T-helper 2 cell (primary cell): ENCODE data around the gene CASP9.
"Not testable (repeated sequence)": the region's sequence is repeated elsewhere in the genome, so short reads cannot be mapped to it uniquely, and the experiment has no call there.

ENCODE experiments used
- DNase-seq, 5 experiments: peaks; one replicate each; pipeline versions ENCODE4 v3.0.0 to v3.0.0-alpha.2; 2012 to 2022

Gene CASP9

DNA sequence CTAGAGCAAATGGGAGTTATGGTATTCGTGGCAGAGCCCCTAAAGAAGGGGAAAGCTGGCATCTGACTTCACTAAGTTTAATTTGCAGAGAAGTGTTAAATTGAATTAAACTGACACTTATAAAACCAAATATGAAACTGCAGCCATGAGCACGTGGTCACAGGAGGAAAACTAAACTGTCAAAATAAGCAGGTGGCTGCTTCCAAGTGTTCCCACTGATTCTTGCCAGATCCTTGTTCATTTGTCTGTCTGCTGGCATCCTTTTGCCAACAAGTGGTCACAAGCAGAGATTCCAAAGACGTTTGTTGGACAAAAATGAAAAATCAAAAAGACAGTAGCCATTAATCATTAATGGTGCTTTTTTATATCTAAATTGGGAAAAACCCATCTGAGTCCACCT, 54.7 kb downstream of the CASP9 start:
- DNase-seq: no peak

DNA sequence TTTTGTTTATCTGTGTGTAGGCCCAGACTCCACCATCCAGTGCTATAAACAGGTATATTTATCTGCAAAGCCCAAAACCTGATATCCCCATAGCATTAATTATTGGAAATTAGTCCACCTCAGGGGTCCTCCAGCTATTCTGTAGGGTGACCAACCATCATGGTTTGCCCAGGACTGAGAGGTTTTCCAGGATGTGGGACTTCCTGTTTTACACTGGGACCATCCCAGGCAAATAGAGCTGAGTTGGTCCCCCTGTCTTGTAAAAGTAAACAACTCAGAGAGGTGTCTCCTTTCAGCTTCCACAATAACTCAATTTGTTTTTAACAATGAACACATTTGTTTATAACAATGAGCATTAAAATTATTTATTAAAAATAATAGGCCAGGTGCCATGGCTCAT, 55.9 kb downstream of the CASP9 start:
- DNase-seq: no peak

DNA sequence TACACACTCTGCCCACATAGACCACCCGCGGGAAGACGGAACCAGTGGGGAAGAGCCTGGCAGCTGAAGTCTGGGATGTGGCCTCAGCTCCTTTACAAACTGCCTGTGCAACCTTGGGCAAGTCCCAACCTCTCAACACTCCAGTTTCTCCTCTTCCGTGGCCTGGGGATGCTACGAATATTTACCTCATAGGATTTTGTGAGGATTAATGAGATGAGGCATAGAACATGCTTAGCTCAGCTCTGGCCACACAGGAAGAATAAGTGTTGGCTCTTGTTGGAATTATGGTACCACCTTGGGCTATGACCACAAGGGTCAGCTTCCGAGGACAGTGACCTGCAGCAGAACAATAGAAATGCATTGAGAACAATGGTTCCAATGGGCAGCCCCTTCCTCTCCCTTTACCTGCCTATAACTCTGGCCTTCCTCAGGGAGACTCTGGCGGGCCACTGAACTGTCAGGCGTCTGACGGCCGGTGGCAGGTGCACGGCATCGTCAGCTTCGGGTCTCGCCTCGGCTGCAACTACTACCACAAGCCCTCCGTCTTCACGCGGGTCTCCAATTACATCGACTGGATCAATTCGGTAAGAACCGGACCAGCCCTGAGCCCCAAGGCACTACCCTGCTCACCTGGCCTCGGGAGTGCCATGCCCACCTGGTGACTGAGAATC, 56.9 kb downstream of the CASP9 start:
- not testable (repeated sequence) for DNase-seq

DNA sequence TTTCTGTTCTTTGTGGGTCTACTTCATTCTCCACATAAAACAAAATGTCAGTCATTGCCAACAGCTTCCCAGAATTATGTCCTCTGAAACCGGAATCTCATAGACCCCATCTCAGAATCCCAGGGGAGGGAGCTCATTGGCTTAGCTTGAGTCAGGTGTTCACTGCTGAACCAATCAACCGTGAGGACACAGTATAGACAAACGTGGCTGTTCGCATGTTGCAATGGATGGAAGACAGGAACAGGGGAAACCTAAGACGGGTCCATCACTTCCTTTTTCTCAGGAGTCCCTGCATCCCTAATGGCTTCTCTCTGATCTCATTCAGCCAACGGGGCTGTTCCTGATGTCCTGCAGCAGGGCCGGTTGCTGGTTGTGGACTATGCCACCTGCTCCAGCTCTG, 58.3 kb downstream of the CASP9 start:
- DNase-seq: no peak

DNA sequence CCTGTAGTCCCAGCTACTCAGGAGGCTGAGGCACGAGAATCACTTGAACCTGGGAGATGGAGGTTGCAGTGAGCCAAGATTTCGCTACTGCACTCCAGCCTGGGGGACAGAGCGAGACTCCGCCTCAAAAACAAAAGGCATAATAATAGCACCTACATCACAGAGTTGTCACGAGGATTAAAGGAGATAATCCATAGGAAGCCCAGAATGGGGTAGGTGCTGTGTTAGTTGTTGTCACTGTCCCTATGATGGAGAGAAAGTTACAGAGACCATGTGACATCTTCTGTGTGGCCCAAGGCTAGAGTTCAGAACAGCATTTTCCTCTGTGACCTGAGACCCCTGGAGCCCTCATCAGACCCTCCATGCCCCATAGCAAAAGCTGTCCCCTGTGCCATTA, 60.1 kb downstream of the CASP9 start:
- DNase-seq: not testable (repeated sequence)

DNA sequence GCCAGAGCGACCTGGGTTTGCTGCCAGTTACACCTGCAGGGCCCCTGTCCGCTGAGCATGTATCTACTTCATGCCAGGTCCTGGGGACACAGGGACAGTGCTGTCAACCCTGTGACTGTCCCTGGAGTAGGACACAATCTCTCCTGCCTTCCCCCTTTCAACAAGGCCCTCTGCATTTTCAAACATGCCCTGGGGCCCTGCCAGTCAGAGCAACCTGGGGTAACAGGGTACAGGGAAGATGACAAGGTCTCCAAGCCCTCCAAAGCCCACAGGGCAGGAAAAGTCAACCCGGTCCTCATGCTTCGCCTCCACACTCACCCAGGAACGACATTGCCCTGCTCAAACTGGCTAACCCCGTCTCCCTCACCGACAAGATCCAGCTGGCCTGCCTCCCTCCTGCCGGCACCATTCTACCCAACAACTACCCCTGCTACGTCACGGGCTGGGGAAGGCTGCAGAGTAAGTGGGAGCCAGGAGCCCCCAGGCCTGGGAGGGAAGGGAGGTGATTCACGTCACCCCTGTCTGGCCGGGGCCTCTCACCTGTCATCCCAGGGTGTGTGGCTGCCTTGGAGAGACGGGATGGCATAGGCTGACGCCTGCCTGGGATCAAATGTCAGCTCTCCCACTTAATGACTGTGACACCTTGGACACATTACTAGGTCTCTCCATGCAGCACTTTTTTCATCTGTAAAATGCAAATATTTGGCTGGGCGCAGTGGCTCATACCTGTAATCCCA, 60.8 kb downstream of the CASP9 start:
- not testable (repeated sequence) for DNase-seq

DNA sequence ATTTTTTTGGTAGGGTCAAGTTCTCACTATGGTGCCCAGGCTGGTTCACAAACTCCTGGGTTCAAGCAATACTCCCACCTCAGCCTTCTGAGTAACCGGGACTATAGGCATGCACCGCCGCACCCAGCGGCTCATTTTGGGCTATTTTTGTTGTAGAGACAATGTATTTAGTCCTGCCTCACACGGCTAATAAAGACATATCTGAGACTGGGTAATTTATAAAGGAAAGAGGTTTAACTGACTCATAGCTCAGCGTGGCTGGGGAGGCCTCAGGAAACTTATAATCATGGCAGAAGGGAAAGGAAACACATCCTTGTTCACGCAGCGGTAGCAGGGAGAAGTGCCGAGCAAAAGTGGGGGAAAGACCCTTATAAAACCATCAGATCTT, 63.3 kb downstream of the CASP9 start:
- DNase-seq: no peak

DNA sequence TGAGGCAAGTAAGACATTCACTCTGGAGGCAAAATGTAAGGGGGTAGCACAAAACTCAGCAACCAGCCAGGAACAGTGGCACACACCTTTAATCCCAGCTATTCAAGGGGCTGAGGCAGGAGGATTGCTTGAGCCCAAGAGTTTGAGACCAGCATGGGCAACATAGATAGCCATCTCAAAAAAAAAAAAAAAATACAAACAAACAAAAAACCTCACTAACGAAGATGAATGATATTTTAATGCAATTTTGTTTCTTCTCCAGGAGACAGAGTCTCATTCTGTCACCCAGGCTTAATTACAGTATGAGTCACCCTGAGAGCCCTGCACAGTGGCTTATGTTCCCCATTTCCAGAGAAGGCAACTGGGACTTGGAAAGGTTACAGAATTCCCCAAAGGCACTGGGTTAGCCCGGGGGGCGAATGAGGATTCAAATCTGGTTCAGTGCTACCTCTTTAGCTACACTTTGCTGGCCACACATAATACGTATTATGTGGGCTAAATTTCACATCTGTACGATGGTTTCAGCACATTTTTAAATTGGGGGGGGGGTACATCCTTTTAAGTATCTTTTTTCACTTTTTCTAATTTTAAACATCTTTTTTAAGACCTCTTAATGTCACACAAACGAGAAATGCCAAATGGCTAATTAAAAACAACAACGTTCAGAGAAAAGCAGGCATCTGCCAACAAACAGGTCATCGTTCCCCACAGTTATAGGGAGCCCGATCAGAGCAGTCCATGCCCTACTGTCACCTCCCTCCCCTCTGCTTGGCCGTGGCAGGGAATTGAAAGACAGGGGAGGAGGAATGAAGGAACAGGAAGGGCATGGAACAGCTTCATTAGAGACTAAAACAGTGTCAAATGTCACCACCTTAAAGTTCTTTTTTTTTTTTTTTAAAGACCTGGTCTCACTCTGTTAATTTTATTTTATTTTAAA, 64.0 kb downstream of the CASP9 start:
- DNase-seq: no peak

DNA sequence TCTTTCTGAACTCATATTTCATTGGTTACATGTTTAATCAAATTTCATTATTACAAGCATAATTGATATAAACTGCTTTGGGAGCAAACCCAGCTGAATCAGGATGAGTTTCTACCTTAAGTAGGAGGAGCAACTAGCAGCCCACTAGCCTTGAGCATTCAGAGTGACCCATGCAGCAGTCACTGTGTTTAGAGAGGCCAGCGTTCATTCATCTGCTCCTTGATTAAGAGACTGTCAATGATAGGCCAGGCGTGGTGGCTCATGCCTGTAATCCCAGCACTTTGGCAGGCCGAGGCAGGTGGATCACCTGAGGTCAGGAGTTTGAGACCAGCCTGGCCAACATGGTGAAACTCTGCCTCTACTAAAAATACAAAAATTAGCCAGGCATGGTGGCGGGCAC, 65.6 kb downstream of the CASP9 start:
- DNase-seq: not testable (repeated sequence)

DNA sequence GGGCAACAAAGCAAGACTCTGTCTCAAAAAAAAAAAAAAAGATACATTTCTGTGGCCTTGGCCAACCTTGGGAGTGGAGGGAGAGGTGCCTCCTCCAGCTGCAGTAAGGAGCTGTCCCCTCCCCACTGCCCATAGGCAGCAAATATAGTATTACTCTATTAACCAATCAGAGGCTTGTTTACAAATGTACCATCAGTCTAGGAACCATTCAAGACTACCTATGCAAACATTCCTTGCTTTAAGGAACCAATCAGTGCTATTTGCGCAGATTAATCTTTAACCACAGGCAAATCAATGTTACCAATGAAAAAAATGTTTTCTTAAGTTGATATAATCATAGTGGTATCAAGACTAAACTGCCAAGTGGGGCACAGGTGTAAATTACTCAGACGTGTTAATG, 66.4 kb downstream of the CASP9 start:
- no peak for DNase-seq

DNA sequence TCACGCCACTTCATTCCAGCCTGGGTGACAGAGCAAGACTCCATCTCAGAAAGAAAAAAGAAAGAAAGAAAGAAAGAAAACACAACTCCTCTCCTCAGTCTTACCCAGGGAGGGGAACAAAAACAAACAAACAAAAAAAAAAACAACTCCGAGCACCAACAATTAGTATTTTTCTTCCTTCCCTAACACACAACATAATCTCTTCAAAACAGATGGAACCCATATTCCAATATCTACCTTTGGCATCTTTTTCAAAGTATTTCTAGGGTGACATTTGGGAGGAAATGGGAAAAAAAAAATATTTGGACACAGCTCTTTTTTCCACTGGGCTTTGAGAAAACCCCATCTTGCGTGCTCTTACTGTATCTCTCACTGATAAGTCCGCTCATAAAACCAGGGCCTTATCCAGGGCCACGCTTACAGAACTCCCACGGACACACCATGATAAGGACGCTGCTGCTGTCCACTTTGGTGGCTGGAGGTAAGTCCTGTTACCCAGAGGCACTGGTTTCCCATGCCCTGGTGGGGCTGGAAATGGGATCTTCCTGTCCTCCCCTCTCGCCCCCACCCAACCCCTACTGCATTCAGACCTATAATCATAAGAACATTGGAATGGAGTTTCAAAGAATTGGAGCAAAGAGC, 67.6 kb downstream of the CASP9 start, which contains the start of gene CELA2A:
Gene CELA2A (plus strand): TSS at position 420 of the 642 bp plus-strand sequence. CDS start 22 bp downstream, at position 442.
- DNase-seq: no peak

DNA sequence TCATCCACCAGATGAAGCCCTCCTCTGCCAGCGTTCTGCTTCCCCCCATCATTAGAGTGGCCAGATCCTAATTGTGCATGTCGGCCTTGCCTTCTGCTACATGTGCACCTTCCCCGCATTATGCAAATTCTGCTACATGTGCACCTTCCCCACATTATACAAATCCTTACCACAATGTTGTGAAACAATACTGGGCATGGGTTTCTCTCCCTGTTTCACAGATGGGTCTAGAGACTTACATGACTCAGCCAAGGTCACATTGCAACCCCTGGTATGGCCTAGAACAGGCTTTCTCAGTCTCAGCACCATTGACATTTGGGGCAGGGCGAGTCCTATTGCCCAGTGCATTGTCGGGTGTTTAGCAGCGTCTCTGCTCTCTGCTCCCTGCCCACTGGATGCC, 68.5 kb downstream of the CASP9 start:
- DNase-seq: no peak

DNA sequence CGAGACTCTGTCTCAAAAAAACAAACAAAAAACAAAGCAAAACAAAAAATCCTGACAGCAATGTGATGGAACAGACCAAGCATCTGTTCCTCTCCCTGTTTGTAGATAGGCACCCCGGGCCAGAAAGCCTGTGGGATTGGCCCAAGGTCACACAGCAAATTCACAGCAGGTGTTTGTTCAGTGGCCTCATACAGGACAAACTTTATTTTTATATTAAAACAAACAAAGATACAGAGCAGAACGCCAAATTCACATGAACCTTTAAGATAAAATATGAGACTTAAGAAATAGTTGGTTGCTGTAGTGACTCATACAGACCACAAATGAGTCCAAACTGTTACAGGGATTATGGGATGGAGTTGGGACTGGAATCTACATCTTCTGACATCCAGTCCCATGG, 69.8 kb downstream of the CASP9 start:
- DNase-seq: no peak

DNA sequence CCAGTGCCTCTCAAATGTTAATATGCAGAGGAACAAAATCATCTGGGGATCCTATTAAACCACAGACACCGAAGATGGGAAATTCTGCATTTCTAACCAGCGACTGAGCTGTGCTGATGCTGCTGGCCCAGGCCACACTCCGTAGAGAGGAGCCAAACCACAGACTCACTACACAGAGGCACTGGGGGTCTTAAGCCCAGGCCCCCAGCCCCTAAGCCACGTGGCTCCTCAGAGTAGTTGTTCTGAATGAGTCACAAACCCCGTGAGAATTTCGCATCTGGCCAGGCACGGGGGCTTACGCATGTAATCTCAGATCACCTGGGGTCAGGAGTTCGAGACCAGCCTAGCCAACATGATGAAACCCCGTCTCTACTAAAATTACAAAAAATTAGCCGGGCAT, 70.3 kb downstream of the CASP9 start:
- no peak for DNase-seq

DNA sequence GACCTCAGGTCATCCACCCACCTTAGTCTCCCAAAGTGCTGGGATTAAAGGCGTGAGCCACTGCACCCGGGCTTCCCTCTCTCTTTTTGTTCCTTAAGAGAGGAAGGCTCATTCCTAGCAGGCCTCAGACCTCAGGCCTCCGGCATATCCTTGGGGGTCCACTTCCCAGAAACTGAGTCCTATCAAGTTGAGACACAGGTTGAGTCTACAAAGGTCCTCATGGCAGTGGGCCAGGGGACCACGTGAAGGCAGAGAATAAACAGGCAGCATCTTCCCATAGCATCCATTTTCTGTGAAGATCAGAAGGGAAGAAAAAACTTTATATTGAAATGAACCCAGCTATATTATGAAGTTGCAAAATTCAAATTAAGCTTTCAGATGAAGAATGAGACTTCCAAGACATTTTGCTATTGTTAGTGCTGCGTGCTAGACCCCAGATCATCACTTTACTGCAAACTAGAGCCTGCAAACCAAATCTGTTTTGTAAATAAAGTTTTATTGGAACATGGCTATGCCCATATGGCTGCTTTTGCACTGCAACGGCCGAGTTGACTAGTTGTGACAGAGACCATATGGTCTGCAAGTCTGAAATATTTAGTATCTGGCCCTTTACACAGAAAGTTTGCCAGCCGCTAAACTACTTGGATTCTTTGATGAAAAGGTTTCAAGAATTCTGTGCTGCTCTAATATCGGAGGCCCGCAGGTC, 71.0 kb downstream of the CASP9 start:
- DNase-seq: no peak

DNA sequence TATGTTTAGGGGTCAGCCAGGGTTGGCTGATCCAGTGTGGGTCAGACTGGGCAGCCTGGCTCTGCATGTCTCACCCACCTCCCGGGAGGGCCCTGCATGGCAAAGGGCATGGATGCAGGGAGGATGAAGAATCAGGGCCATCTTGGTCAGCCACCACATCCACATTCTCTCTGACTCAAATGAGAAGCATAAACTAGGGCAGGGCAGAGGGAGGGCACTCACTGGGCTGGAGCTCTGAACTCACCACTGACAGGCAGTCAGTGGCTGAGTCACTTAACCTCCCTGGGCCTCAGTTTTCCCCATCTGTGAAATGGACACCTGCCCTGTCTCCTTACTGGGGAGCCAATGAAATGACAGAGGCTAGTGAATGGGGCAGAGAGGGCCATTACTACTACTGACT, 71.8 kb downstream of the CASP9 start:
- DNase-seq: no peak

DNA sequence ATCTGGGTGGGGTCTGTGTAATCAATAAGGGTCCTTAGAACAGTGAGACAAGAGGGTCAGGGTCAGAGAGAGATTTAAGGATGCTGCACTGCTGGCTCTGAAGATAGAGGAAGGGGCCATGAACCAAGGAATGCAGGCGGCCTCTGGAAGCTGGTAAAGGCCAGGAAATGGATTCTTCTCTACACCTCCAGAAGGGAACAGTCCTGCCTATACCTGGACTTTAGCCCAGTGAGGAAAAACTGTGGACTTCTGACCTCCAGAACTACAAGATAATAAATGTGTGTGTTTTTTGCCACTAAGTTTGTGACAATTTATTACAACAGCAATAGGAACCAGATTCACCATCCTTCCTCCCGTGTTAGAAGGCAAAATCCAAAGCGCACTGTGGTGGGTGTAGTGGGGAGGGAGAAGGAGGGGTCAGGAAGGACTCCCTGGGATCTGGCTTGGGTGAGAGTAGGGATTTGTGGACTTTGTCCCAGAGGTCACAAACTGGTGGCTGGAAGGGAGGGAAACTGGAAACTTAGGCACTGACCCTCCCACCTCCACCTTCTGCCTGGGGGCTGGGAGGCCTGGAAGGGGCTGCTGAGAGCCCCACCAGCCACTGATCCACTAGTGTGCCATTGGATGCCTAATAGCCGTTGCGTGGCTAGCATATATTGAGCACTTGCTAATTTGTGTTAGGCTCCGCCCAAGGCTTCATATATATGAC, 72.8 kb downstream of the CASP9 start:
- no peak for DNase-seq

DNA sequence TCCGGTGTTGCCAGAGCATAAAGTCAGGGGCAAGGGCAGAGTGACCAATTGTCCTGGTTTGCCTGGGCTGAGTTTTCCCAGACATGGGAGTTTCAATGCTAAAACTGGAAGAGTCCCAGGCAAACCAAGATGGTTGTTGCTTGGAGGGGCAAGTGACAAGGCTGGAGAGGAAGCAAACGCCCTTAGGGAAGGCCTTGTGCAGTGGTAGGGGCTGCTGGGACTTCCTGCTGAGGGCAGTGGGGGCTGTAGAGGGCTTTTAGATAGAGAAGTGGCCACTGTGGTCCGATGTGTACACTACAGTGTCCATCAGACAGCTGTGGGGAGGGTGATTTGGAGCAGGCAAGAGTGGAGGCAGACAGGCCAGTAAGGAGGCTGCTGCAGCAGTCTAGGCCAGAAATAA, 74.4 kb downstream of the CASP9 start:
- no peak for DNase-seq

DNA sequence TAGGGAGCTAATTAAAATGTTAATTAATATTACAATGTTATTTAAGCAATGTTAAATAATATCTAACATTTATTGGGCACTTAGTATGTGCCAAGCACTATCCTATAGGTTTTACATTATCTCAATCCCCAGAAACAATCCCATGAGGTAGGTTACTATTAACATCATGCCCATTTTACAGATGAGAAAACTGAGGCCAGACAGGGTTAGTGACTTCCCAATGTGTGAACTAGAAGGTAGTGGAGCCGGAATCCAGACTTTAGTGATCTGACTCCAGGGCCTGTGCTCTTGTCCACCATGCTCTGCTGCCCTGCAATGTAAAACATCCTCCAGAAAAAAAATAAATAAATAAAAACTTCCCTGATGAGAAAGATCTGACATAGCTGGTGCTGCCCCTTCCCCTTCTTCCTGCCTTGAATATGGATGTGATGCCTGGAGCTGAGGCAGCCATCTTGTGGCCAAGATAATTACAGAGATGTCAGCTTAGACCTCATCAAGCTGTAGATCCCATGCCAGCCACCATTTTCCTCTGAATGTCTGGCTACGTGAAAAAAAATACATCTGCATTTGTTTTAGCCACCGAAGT, 75.0 kb downstream of the CASP9 start:
- no peak for DNase-seq

DNA sequence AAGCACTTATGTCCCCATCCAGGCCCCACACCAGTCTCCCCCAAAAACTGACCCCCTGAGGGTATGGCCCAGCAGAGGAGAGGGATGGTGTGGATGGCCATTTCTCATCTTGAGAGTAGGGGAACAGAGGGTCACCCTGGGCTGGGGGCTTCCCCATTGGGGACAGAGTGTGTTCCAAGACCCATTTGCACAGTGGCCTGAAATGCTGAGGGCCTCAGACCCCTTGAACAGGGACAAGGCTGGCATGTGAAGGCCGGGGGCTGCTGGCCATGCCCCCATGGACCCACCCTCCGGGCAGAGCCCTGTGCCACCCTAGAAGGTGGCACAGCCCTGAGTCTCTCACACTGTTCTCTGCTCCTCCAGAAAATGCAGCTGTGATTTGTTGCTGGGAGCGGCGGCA, 77.8 kb downstream of the CASP9 start:
- DNase-seq: no peak
